ENCODE data around the gene ARG2. TPM values are rescaled to one million over a fixed set of nuclear protein-coding genes. Genes with fewer than 3 reads are reported as not detected.

ARG2 gene
- polyA plus RNA-seq, 1 donor, result 4.0 TPM

- no CpG with 5 or more reads among the region's 7 CpGs for WGBS (ENCODE audit: insufficient coverage, low lambda C conversion rate)
- no peaks in the 10 kb centered on the region for H3K9me3 ChIP-seq (ENCODE audit: control insufficient read depth, low read depth, low read length)
- H3K36me3 ChIP-seq (ENCODE audit: control insufficient read depth, insufficient read depth, low read length), result peaks cover 46% of the 10 kb centered on the region
- H3K27me3 ChIP-seq (ENCODE audit: control insufficient read depth, insufficient read depth, low read length), result no peaks in the 10 kb centered on the region
- H3K4me3 ChIP-seq (ENCODE audit: low read length), result no peak overlapping the region
- no peak overlapping the region for H3K27ac ChIP-seq (ENCODE audit: low read length)
- DNase-seq, result no peak
- peaks cover 47% of the 10 kb centered on the region for H3K4me1 ChIP-seq (ENCODE audit: control insufficient read depth, insufficient read depth, low read length)
Measured at GRCh38 chr14:67576216-67576955, 43.3 kb upstream of the ARG2 start.

- peaks cover 50% of the 10 kb centered on the region for H3K4me1 ChIP-seq (ENCODE audit: control insufficient read depth, insufficient read depth, low read length)
- H3K36me3 ChIP-seq (ENCODE audit: control insufficient read depth, insufficient read depth, low read length), result peaks cover 51% of the 10 kb centered on the region
- H3K27me3 ChIP-seq (ENCODE audit: control insufficient read depth, insufficient read depth, low read length), result no peaks in the 10 kb centered on the region
- no peak overlapping the region for H3K4me3 ChIP-seq (ENCODE audit: low read length)
- H3K9me3 ChIP-seq (ENCODE audit: control insufficient read depth, low read depth, low read length), result no peaks in the 10 kb centered on the region
- no peak overlapping the region for H3K27ac ChIP-seq (ENCODE audit: low read length)
- WGBS (ENCODE audit: insufficient coverage, low lambda C conversion rate), result no CpG with 5 or more reads among the region's 13 CpGs
- no peak for DNase-seq
Measured at GRCh38 chr14:67577181-67577808, 42.4 kb upstream of the ARG2 start.

- H3K27ac ChIP-seq (ENCODE audit: low read length), result no peak overlapping the region
- H3K27me3 ChIP-seq (ENCODE audit: control insufficient read depth, insufficient read depth, low read length), result no peaks in the 10 kb centered on the region
- WGBS (ENCODE audit: insufficient coverage, low lambda C conversion rate), result no CpG with 5 or more reads among the region's 16 CpGs
- peaks cover 42% of the 10 kb centered on the region for H3K4me1 ChIP-seq (ENCODE audit: control insufficient read depth, insufficient read depth, low read length)
- no peak overlapping the region for H3K4me3 ChIP-seq (ENCODE audit: low read length)
- H3K9me3 ChIP-seq (ENCODE audit: control insufficient read depth, low read depth, low read length), result no peaks in the 10 kb centered on the region
- DNase-seq, result no peak
- peaks cover 53% of the 10 kb centered on the region for H3K36me3 ChIP-seq (ENCODE audit: control insufficient read depth, insufficient read depth, low read length)
Measured at GRCh38 chr14:67577909-67578749, 41.6 kb upstream of the ARG2 start.

- Histone ChIP-seq H3K36me3 (ENCODE audit: control insufficient read depth, insufficient read depth, low read length) (peaks cover 58% of the 10 kb centered on the region), H3K27ac (ENCODE audit: low read length) (no peak overlapping the region), H3K4me1 (ENCODE audit: control insufficient read depth, insufficient read depth, low read length) (peaks cover 38% of the 10 kb centered on the region), H3K4me3 (ENCODE audit: low read length) (no peak overlapping the region), H3K9me3 (ENCODE audit: control insufficient read depth, low read depth, low read length) (no peaks in the 10 kb centered on the region), H3K27me3 (ENCODE audit: control insufficient read depth, insufficient read depth, low read length) (no peaks in the 10 kb centered on the region)
- DNase-seq, result no peak
- no CpG with 5 or more reads among the region's 15 CpGs for WGBS (ENCODE audit: insufficient coverage, low lambda C conversion rate)
Measured at GRCh38 chr14:67579040-67579439, 40.7 kb upstream of the ARG2 start.

GRCh38 chr14:67579636-67580035 is 40.1 kb upstream of the ARG2 start:
- no peaks in the 10 kb centered on the region for H3K9me3 ChIP-seq (ENCODE audit: control insufficient read depth, low read depth, low read length)
- no peak for DNase-seq
- peak overlapping the region; percentile 83 for H3K27ac ChIP-seq (ENCODE audit: low read length)
- H3K36me3 ChIP-seq (ENCODE audit: control insufficient read depth, insufficient read depth, low read length), result peaks cover 60% of the 10 kb centered on the region
- no CpG with 5 or more reads among the region's 7 CpGs for WGBS (ENCODE audit: insufficient coverage, low lambda C conversion rate)
- H3K4me1 ChIP-seq (ENCODE audit: control insufficient read depth, insufficient read depth, low read length), result peaks cover 38% of the 10 kb centered on the region
- H3K27me3 ChIP-seq (ENCODE audit: control insufficient read depth, insufficient read depth, low read length), result no peaks in the 10 kb centered on the region
- H3K4me3 ChIP-seq (ENCODE audit: low read length), result no peak overlapping the region

GRCh38 chr14:67580336-67581171 is 39.2 kb upstream of the ARG2 start:
- WGBS (ENCODE audit: insufficient coverage, low lambda C conversion rate), result 0% methylated on average over 1 of the region's 11 CpGs
- DNase-seq, result peak; percentile 89 to 94

GRCh38 chr14:67581643-67582042 is 38.1 kb upstream of the ARG2 start:
- peak in 1 of 2 donors; percentile 72 for DNase-seq
- H3K27ac ChIP-seq (ENCODE audit: low read length), result peak overlapping the region; percentile 83
- no peak overlapping the region for H3K4me3 ChIP-seq (ENCODE audit: low read length)
- no peaks in the 10 kb centered on the region for H3K27me3 ChIP-seq (ENCODE audit: control insufficient read depth, insufficient read depth, low read length)
- no peaks in the 10 kb centered on the region for H3K9me3 ChIP-seq (ENCODE audit: control insufficient read depth, low read depth, low read length)
- no CpG with 5 or more reads among the region's 1 CpG for WGBS (ENCODE audit: insufficient coverage, low lambda C conversion rate)
- peaks cover 64% of the 10 kb centered on the region for H3K36me3 ChIP-seq (ENCODE audit: control insufficient read depth, insufficient read depth, low read length)
- H3K4me1 ChIP-seq (ENCODE audit: control insufficient read depth, insufficient read depth, low read length), result peaks cover 31% of the 10 kb centered on the region

More at GRCh38 chr14:67580336-67581171, 39.2 kb upstream of the ARG2 start:
- Histone ChIP-seq H3K36me3 (ENCODE audit: control insufficient read depth, insufficient read depth, low read length) (peaks cover 61% of the 10 kb centered on the region), H3K4me3 (ENCODE audit: low read length) (no peak overlapping the region), H3K27ac (ENCODE audit: low read length) (peak overlapping the region; percentile 83), H3K27me3 (ENCODE audit: control insufficient read depth, insufficient read depth, low read length) (no peaks in the 10 kb centered on the region), H3K9me3 (ENCODE audit: control insufficient read depth, low read depth, low read length) (no peaks in the 10 kb centered on the region), H3K4me1 (ENCODE audit: control insufficient read depth, insufficient read depth, low read length) (peaks cover 38% of the 10 kb centered on the region)

- H3K4me3 ChIP-seq (ENCODE audit: low read length), result no peak overlapping the region
- peaks cover 68% of the 10 kb centered on the region for H3K36me3 ChIP-seq (ENCODE audit: control insufficient read depth, insufficient read depth, low read length)
- DNase-seq, result no peak
- peak overlapping the region; percentile 83 for H3K27ac ChIP-seq (ENCODE audit: low read length)
- no peaks in the 10 kb centered on the region for H3K9me3 ChIP-seq (ENCODE audit: control insufficient read depth, low read depth, low read length)
- H3K4me1 ChIP-seq (ENCODE audit: control insufficient read depth, insufficient read depth, low read length), result peaks cover 28% of the 10 kb centered on the region
- WGBS (ENCODE audit: insufficient coverage, low lambda C conversion rate), result no CpG with 5 or more reads among the region's 7 CpGs
- H3K27me3 ChIP-seq (ENCODE audit: control insufficient read depth, insufficient read depth, low read length), result no peaks in the 10 kb centered on the region
Measured at GRCh38 chr14:67582061-67582460, 37.7 kb upstream of the ARG2 start.

- no peak overlapping the region for H3K4me3 ChIP-seq (ENCODE audit: low read length)
- peaks cover 65% of the 10 kb centered on the region for H3K36me3 ChIP-seq (ENCODE audit: control insufficient read depth, insufficient read depth, low read length)
- peaks cover 41% of the 10 kb centered on the region for H3K4me1 ChIP-seq (ENCODE audit: control insufficient read depth, insufficient read depth, low read length)
- no peak for DNase-seq
- no CpG with 5 or more reads among the region's 6 CpGs for WGBS (ENCODE audit: insufficient coverage, low lambda C conversion rate)
- H3K27ac ChIP-seq (ENCODE audit: low read length), result no peak overlapping the region
- no peaks in the 10 kb centered on the region for H3K27me3 ChIP-seq (ENCODE audit: control insufficient read depth, insufficient read depth, low read length)
- no peaks in the 10 kb centered on the region for H3K9me3 ChIP-seq (ENCODE audit: control insufficient read depth, low read depth, low read length)
Measured at GRCh38 chr14:67583711-67584644, 35.7 kb upstream of the ARG2 start.
